Fibroblast of skin of abdomen (primary cell): ENCODE results near the gene MARCHF10.

Source experiments
- DNase-seq: peaks from one replicate; pipeline ENCODE4 v3.0.0-alpha.2; 2013

The MARCHF10 gene

DNA sequence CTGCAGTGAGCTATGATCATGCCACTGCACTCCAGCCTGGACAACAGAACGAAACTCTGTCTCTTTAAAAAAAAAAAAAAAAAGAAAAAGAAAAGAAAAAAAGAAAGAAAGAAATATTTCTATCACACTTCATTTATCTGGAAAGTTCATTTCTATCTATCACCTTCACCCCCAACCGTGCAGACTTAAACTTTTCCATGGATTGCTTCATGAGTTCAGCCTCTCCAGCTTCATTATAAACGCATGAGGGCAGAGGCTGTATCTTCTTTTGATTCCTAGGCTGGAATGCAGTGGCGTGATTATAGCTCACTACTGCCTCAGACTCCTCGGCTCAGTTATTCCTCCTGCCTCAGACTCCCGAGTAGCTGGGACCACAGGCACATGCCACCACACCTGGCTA, 152.5 kb downstream of the MARCHF10 start:
- DNase-seq, result no peak

DNA sequence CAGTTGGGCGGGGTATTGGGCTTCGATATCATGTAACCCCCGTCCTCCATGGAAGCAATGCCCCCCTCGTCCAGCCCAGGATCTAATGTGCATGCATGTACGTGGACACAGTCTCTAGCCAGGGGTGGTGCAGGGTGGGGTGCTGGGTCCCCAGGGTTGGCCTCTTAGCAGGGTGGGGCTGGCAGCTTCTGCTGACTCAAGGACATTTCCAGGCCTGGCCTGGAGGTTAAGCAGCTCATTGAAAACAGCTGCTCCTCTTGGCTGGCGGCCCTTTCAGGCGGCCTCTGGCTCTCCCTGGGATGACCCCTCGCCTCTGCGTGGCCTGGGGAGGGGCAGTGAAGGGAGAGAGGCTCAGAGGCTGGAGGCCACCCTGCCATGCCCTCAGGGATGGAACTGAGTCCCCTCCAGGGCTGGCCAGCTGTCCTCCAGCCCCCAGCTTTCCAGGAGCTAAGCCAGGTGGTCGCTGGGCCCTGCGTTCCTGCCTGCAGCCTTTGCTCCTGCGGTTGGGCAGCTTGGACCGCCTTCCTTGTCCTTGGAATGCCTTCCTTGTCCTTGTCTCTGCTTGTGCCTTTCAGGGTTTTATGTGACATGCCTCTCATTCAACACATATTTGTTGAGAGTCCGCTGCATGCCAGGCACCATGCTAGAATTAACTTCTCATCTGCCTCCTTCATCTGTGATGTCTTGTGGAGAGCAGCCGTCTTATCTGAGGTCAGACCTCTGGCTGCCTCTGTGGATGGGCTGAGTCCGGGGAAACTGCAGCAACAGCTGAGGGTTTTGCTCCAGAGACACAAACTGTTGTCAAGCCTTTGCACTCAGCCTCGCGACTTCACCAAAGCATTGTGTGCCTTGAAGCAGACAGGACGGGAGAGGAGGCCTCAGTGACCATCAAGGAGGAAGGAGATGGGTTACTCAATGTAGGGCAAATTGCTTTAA, 154.0 kb downstream of the MARCHF10 start:
- no peak for DNase-seq

DNA sequence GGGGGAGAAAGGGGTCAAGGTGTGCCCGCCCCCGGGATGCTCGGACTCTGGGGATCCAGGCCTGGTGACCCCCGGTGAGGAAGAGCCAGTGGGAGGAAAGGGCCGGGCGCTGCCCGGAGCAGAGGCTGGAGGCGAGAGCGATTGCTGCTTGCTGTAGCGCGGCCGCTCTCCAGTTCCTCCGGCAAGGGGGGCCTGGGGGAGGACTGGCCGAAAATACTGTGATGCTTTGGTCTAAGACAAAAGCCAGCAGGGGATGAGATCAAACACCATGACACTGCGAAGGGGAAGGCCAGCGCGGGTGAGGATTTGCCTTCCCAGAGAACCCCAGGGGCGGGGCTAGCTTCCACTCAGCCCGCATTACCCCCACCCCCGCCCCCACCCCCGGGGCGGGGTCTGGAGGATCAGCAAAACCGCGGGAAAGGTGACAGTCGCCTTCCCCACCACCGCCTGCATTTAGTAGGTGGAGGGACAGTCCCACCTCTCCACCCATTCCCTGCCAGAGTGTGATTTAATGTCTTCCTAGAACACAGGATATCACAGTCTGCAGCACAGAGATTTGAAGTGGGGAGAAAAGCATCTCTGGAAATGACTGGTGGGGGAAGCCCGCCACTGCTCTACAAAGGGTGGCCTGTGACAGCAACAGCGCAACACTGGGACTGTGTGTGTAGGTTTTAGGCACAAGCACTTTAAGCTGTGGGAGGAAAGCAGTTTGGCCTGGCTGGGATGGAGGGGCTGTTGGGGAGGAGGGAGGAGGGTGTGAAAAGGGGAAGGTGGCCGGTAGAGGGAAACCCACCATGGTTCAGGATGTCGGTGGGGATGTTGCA, 154.9 kb downstream of the MARCHF10 start:
- peak; percentile 46 for DNase-seq

- peak; percentile 63 for DNase-seq
Measured at GRCh38 chr17:62652251-62653001, 155.7 kb downstream of the MARCHF10 start.
